ENCODE measurements around the gene PPP2R3A.

PPP2R3A gene

DNA sequence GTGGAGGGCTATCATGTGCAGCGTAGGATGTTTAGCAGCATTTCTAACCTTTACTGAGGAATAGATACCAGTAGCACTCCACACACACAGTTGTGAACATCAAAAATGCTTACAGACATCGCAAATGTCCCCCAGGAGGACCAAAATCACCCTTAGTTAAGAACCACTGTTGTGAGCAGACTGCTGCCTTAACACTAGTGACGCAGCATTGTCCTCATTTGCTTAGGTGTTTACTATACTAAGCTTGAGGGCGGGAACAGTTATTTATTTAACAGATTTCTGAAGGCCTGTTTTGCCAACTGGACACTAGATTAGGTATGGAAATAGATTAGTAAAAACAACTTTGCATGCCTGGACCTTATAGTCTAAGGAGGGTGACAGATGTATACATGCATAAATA lies 2.3 kb downstream of the PPP2R3A start:
- no peak for DNase-seq (ENCODE audit: low read depth in 2 of 2)

DNA sequence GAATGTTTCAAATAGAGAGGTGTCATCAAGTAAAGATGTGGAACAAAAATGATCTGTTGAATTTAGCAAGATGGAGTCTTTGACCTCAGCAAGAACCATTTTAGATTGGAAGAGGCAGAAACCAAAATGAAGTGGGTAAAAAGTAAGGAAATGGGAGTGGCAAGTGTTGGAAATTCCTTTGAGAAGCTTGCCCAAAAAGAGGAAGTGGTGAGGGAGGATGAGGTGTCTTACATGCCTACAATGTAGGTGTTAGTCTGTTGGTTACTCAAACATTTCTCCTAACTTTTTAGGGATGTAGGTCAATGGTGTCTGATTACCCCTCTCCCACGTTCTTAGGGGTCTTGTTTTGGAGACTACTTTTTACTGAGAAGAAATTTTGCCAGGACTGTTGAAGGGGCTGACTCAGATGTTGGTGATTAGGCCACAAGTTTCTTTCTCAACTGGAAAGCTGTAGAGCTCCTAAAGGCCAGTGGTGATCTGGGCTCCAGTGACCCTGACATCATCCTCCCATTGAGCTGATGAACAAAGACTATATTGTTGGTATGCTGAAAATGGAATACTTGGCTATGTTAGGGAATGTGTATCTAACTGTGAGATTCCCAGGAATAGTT lies 5.1 kb downstream of the PPP2R3A start:
- DNase-seq (ENCODE audit: low read depth in 2 of 2) = no peak

DNA sequence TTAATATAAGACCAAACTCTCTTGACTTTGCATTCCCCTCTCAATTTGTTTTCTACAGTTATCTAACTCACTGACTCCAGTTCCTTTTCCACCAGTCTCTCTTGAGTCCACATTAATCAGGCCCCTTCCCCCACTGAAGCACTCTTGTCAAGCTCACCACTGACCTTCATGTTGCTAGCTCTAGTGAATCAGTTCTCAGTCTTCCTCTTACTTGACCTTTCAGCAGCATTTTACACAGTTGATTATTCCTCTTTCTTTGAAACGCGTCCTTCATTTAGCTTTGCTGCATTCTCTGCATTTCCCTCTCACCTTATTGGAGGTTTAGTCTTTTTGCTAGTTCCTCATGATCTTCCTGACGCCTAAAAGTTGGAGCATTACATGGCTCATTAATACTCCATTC lies 8.3 kb downstream of the PPP2R3A start:
- DNase-seq (ENCODE audit: low read depth in 2 of 2) = no peak

DNA sequence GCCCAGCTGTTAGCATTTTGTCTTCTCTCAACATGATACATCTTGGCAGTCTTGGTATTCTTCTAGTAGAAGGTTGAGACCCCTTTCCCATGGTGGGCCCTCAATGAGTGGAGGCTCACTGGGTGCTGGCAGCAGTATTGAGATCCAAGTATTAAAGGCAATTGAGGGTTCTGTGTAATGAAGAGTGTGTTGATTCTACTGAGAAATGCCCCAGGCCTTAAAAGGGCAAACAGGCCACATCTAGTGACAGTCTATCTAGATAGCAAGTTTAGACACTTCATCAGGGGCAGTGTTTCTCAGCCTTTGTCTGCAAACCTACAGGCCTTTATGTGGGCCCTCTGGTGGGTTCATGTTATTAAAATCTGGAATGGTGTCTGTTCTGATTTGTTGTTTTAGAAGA lies 9.5 kb downstream of the PPP2R3A start:
- no peak for DNase-seq (ENCODE audit: low read depth in 2 of 2)

GRCh38 chr3:135975536-135975935 lies 10.0 kb downstream of the PPP2R3A start:
- no peak for DNase-seq (ENCODE audit: low read depth in 2 of 2)

DNA sequence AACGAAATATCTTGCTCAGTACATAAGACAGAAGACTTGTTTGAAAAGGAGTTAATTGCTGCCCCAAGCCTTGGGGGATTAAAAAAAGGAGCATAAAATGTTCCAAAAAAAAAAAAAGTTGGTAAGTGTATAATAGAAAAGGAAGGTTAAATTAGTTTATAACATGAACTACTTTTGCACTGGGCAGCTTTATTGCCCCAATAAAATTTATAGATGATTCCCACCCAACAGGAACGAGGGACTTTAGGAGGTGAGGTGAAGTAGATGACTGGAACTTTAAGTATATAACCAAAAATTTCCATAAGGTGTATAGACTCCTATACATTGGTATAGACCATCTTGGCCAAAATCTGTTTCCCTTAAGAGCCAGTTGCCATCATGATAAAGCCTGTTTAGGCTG lies 14.8 kb downstream of the PPP2R3A start:
- no peak for DNase-seq (ENCODE audit: low read depth in 2 of 2)

- DNase-seq (ENCODE audit: low read depth in 2 of 2) = no peak
Observed at GRCh38 chr3:135981701-135982403, 16.3 kb downstream of the PPP2R3A start.

DNA sequence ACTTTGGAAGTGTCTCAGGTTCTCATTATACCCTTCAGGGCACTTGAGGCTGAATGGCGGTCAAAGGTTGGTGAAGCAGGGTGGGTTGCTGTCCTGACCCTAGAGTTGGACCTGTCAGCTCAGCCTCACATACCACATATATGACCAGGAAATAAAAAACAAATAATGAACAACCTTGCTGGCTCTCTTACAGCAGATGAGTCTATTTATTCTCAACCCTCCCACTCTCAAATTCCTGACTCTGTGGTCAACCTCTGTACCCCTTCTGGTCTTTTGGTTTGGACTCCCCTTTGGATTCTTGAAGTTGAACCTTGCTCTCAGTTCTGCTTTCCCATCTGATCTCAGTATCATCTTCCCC lies 16.9 kb downstream of the PPP2R3A start:
- DNase-seq (ENCODE audit: low read depth in 2 of 2) = no peak

GRCh38 chr3:135982922-135983581 lies 17.5 kb downstream of the PPP2R3A start:
- DNase-seq (ENCODE audit: low read depth in 2 of 2) = no peak

GRCh38 chr3:135987661-135988060 lies 22.1 kb downstream of the PPP2R3A start:
- DNase-seq (ENCODE audit: low read depth in 2 of 2) = no peak

DNA sequence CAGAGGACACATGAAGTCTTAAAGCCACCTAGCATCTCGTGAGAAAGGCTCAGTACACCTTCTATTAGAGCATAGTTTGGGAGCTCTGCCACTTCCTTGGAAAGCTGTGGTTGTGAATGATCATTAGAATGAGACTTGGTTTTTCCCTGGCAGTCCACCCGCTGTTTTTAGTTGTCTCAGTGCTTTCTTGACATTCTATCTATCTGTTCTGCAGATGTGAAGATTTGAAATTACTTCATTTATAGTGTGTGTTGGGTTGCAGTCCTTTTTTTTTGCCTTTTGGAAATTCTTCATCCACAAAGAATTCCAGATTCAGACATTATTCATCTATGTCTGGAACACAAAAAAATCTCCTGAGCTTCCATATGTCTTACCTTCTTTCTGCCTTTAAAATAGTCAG lies 23.7 kb downstream of the PPP2R3A start:
- no peak for DNase-seq (ENCODE audit: low read depth in 2 of 2)

DNA sequence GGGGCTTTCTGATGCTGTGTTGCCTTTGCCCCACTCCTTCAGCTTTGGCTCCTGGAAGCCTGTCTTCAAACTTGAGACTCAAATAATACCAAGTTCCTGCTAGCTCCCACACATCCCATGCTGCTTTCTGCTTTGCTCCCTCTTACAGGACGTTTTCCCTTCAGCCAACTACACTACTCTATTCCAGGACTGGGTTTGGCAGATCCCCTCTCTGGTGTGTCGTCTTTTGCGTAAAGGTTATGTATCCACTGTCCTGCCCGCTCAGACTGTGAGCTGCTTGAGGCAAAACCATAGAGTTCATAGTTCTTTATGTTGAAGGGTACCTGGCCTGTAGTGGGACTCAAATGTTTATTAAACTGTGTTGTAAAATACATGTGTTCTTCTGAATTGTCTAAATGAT lies 25.4 kb downstream of the PPP2R3A start:
- DNase-seq (ENCODE audit: low read depth in 2 of 2) = no peak

- DNase-seq (ENCODE audit: low read depth in 2 of 2) = no peak
Observed at GRCh38 chr3:135991621-135992020, 26.1 kb downstream of the PPP2R3A start.

DNA sequence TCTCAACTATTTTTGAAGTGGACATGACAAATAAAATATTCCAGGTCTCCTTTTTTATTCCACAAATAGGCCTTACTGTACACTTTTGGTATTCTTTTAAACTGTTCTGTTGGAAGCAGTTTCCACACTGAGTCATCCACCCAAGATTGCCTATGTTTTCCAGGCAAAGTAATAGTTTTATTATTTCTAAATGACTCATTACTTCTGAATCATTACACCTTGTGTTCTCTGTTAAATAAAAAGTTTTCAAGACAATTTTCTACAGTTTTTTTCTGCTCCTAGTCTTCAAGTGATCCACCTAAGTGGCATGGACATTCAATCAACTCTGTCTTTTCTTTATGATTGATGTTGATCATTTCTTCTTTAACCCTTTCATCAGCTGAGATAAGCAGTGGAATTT lies 26.5 kb downstream of the PPP2R3A start:
- DNase-seq (ENCODE audit: low read depth in 2 of 2) = no peak

- no peak for DNase-seq (ENCODE audit: low read depth in 2 of 2)
Observed at GRCh38 chr3:135994708-135995337, 29.3 kb downstream of the PPP2R3A start.

DNA sequence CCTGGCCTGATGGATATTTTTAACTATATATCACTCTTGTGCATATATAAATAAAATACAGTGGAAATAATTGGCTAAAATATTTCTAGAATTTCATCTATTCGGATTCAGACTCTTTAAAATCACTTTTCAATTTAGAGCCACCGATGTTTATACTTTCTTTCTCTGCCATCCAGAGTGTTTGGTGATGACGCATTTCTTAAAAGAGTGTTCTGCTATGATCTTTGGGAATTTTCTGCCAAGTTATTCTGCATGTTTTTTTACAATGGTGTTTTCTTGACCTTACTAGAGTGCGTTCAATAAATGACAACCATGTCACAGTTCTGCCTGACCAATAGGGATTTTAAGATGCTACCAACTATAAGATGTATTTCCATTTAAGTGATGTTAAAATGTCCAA lies 30.2 kb downstream of the PPP2R3A start:
- DNase-seq (ENCODE audit: low read depth in 2 of 2) = no peak

DNA sequence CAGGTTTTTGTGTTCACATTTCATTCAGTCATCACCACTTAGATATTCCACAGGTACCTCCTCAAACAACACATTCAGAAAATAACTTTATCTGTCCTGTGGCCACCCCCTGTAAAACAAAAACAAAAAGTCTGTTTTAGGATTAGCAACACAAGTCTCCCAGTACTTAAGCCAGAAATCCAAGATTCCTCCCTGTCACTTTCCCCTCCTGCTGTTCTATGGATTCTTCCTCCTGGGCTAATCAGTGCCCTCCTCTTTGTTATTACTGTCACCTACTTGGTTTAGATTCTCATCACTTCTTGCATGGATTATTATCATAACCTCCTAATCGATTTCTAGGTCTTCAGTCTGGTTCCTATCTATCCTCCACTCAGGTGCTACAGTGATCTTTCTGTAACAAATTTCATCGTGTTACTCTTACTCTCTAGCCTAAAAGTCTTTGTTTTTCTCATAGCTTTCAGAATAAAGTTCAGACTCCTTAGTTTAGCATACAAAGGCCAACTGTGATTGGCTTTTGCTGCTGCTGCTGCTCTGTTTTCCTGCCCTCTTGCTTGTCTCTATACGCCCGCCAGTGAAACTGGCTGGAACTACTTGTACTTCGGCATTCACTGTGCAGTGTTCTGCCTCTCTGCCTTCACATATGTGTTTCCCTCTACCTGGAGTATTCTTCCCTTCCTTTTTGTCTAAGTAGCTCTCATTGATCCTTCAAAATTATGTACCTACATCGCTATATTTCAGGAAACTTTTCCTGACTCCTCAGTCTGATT lies 32.2 kb downstream of the PPP2R3A start:
- DNase-seq (ENCODE audit: low read depth in 2 of 2) = no peak

DNA sequence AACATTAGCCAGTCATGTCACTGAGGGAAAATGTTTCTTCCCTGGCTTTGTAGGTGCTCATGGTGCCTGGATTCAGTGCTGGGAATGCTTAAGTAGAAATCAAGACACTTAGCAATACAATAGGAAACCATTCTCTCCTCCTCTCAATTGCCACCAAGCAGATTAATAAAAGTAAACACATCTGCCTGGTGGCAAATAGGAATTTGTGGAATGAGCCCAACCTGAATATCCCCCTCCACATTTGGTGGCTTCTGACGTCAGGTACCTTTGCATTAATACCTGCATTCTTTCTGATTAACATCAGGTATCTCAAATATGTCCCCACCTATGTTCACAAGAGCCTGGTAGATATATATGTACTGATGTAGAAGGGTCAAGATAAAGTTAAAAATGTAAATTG lies 42.7 kb downstream of the PPP2R3A start:
- no peak for DNase-seq (ENCODE audit: low read depth in 2 of 2)

DNA sequence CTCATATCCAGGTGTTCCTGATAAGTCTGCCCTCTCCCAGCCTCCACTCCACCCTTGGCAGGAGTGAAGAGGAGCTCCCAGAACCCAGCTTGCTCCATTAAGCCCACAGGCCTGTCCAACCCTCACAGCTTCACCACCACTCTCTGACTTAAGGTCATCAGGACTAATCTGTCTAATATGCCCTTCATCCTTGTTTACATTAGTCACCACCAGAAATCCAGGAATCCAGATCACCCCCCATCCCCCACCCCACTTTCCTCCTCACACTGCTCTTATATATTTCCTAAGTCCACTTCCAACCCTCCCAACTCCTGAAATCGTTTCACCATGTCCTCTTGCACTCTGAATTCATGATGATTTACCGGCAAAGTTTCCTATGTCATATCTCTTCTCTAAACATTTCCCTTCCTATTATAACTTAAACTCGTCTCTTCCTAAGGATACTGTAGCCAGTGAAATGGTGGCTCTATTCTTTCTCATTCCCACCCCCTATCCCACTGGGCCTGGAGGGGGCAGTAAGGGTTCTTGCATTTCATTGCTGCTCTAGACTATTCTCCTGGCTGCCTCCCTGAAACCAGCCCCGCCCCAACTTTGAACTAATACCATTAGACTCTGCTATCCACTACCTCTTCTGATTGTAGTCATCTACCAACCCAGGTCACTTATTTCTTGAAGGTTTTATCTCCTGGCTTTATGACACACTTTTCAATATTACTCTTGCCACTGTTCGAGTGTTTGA lies 43.4 kb downstream of the PPP2R3A start:
- no peak for DNase-seq (ENCODE audit: low read depth in 2 of 2)

DNA sequence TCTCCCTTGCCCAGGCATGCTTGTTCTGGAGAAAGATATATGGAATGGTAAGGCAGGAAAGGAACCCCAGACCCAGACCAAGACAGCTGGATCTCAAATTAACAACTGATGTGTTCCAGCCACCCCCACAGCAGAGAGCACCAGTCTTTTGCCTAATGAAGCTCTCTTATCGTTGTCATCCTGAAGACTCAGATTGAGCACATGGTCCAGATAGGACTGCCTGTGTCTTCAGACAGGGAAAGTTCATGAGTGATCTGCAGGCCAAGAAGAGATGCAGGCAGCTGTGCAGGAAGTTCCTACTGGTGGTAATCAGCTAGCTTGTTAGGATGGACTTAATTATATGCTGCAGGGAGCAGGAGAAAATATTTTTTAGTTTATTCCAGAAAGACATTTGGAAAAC lies 53.3 kb downstream of the PPP2R3A start:
- no peak for DNase-seq (ENCODE audit: low read depth in 2 of 2)

DNA sequence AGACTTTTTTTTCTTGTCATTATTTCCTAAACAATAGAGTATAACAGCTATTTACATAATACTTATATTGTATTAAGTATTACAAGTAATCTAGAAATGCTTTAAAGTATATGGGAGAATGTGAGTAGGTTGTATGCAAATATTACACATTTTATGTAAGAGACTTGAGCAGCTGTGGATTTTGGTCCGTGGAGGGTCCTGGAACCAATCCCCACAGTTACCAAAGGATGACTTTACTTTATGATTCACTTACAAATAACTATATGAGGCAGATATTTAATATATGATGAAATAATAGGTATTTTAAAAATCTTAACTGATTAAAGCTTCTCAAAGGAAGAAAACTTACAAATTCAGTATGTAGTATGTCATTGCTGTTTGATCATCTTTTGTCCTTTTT lies 56.3 kb downstream of the PPP2R3A start:
- DNase-seq (ENCODE audit: low read depth in 2 of 2) = no peak
